Stimulated activated CD8-positive, alpha-beta memory T cell treated with anti-CD3 and anti-CD28 coated beads, Interleukin-7, amount 100 ng/mL, for 24 hours (primary cell): ENCODE data around the gene SLC25A29.

Experiments used
- DNase-seq: peaks from one replicate; pipeline ENCODE4 v3.0.0-alpha.2; 2020; ENCODE audit warnings: low read depth

The SLC25A29 gene

GRCh38 chr14:100281286-100282082, 24.8 kb downstream of the SLC25A29 start:
- no peak for DNase-seq

- no peak for DNase-seq
These were observed 26.7 kb downstream of the SLC25A29 start for GRCh38 chr14:100279563-100279962.

DNA sequence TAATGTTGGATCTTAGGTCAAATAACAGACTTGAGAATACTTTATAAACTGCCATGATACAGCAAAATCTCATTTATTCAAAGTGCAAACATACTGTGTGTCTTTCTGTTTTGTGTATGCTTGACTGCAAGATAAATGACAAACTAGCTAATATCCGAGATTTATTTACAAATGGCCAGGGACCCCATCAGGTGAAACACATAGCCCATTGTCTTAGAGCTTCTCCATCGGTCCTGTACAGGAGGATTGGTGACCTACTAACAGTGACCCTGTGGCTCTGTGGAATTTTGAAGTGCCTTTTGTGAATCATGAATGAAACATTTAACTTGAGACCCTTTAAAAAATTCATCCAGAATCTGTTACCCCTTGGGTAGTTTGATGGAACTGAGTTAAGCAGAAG, 27.1 kb downstream of the SLC25A29 start:
- no peak for DNase-seq

DNA sequence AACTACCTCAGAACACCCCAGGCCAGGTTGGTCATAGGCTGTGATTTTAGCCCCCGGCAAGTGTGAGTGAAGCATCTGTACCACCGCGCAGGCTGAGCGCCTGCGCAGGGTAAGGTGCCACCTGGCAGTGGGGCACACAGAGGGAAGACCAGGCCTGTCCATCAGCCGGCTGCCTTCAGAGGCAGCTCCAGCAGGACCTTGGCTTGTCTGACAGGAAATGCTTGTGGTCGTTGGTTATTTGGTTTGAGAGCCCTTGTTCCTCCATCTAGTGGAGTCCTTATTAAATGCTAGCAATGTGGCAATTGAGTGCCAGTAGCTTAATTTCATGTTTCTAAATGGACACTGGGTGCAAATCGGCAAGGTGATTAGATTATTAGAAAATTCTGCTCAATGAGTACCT, 27.5 kb downstream of the SLC25A29 start:
- no peak for DNase-seq

DNA sequence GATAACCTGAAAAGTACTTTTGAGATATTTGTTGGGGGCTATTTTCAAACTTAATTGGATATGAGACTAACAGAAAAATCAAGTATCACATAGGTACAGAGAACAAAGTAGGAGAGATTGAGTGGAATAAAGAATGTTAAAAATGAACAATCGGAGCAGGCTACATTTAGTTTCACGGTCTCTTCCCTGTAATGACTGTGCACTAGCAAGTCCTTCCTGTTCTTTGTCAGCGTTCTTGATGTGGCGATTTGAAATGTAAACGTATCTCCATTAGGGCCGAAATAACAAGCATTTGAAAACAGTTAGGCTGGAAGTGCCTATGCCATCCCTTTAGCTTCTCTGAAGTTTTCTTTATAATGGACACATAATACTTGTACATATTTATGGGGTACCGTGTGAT, 31.0 kb downstream of the SLC25A29 start:
- DNase-seq = no peak

GRCh38 chr14:100274250-100274649, 32.0 kb downstream of the SLC25A29 start:
- DNase-seq = no peak

DNA sequence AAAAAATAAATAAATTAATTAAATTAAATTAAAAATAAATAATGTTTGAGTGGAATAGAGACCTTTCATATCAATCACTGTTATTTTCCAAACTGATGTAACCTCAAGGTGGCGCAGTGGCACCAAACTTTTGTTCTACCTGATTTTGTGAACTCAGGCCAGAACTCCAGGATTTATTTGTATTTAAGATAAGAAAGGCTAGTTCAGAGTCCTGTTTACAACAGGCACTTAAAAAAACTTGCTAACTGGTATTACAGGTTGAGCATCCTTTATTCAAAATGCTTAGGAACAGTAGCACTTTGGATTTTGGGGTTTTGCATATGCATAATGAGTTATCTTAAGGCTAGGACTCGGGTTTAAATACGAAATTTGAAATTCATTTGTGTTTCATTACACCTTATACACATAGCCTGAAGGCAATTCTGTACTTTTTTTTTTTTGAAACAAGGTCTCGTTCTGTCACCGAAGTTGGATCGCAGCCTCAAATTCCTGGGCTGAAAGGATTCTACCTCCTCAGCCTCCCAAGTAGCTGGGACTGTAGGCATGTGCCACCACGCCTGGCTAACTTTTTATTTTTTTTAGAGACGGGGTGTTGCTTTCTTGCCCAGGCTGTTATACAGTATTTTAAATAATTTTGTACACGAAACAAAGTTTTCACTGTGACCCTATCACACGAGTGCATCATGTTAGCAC, 34.9 kb downstream of the SLC25A29 start:
- no peak for DNase-seq

GRCh38 chr14:100268591-100269207, 37.5 kb downstream of the SLC25A29 start:
- DNase-seq = no peak

DNA sequence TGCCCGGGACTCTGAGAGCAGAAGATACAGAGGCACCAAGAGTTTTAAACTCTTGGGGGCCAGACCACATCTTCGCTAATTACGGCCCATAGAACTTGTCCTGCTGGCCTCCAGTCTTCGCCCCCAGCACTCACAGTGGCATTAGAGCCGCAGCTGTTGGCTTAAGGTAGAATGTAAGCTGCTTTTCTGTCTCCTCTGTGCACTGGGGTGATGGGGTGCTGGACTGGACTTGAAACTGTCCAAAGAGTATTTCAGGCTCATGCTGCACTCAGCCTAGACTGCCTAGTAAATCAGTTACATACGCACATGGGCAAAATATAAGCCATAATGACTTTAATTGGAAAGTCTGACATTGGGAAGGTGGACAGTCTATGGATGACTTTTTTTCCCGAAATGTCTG, 38.3 kb downstream of the SLC25A29 start:
- no peak for DNase-seq

GRCh38 chr14:100263141-100263540, 43.1 kb downstream of the SLC25A29 start:
- DNase-seq = no peak

- DNase-seq = no peak
These were observed 43.7 kb downstream of the SLC25A29 start for GRCh38 chr14:100262545-100262944.

- DNase-seq = no peak
These were observed 44.6 kb downstream of the SLC25A29 start for GRCh38 chr14:100261621-100262020.

DNA sequence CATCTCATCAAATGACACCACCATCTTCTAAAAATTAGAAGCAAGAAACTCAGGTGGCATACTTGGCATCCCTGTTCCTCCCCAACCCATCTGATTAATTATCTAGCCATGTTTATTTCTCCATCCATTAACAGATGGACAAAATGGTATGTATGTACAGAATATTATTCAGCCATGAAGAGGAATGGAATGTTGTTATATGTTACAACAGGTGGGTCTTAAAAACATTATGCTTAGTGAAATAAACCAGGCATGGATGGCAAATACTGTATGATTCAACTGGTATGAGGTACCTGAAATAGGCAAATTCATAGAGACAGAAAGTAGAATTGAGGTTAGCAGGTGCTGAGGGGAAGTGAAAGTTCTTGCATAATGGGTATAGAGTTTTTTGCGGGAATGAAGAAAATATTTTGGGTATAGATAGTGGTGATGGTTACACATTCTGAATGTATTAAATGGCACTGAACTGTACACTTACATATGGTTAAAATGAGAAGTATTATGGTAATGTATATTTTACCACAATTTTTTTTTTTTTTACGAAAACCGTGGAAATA, 49.8 kb downstream of the SLC25A29 start:
- DNase-seq = no peak

GRCh38 chr14:100252684-100253083, 53.6 kb downstream of the SLC25A29 start:
- DNase-seq = no peak

DNA sequence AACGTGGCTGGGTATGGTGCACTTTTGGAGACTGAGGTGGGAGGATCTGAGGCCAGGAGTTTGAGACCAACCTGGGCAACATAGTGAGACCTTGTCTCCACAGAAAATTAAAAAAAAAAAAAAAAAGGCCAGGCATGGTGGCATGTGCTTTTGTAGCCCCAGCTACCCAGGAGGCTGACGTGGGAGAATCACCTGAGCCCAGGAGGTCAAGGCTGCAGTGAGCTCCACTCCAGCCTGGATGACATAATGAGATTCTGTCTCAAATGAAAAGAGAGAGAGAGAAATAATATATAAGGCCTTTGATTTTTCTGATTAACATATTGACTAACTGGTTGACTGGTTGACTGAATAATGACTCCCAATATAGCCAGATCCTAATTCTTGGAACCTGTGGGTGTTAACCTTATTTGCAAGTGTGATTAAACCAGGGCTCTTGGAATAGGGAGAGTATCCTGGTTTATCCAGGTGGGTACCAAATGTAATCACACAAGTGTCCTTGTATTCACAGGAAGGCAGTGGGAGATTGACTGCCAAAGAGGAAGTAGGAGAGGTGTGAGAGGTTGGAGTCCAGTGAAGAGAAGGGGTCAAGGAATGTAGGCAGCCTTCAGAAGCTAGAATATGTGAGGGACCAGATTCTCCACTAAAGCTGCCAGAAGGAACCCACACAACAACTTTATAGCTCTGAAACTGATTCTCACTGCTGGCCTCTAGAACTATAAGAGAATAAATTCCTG, 55.3 kb downstream of the SLC25A29 start:
- no peak for DNase-seq

DNA sequence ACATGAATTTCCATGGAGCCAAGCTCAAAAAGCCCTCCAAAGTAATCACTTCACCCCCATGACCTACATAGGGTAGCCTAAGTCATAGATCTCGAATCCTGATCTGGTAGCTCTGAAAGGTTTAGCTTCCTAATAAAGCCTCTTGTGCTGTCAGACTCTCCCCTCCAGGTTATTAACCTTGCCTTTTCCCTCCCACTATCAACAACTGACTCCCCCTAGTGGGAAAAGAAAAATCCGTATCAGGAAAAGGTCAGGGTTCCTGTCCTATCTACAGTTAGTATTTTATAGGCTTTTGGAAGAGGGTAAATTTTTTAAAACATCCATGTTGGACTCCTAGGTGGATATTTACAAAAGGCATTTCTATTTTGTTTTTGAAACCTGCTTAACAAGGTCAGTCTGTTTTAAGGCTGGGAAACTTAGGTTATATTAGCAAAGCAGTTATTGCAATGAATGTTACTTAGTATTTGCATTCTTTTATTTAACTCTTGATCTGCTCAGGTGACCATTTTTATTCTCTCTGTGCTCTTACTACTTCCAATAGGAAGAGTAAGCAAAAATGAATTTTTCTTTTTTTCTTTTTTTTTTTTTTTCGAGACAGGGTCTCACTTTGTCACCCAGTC, 59.3 kb downstream of the SLC25A29 start:
- no peak for DNase-seq

- DNase-seq = no peak
These were observed 63.2 kb downstream of the SLC25A29 start for GRCh38 chr14:100243020-100243419.

DNA sequence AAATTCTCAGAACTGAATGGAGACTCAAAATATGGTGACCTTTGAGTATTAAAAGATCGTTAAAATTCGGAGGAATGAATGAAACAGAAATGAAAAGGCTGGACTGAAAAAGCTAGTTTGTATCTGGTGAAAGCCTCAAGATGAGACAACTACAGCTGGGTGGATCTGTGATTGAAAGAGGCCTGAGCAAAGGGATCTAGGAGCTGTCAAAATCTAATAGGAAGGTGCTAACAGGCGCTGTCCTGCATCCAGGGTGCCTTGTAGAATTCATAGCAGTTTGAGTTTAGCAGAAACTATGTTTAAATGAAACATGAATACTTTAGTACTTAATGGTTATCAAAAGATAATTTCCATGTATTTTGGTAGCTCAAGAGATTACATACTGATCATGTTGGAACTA, 65.0 kb downstream of the SLC25A29 start:
- DNase-seq = no peak
